ELR (cell line): ENCODE measurements around the gene MYO1C.
"Not testable (repeated sequence)": the region's sequence is repeated elsewhere in the genome, so short reads cannot be mapped to it uniquely, and the experiment has no call there.

Experiments
- DNase-seq: peaks from one replicate; pipeline ENCODE4 v3.0.0-alpha.2; 2015; ENCODE audit warnings: low read depth

The MYO1C gene

GRCh38 chr17:1509290-1509881 lies 16.9 kb upstream of the MYO1C start:
- peak; percentile 52 for DNase-seq

GRCh38 chr17:1508709-1509108 lies 16.2 kb upstream of the MYO1C start:
- not testable (repeated sequence) for DNase-seq

GRCh38 chr17:1506649-1507267 lies 14.3 kb upstream of the MYO1C start:
- DNase-seq: no peak

GRCh38 chr17:1505586-1505985 lies 13.1 kb upstream of the MYO1C start:
- no peak for DNase-seq

- no peak for DNase-seq
These were observed 12.4 kb upstream of the MYO1C start for GRCh38 chr17:1504866-1505265.

- no peak for DNase-seq
These were observed 11.2 kb upstream of the MYO1C start for GRCh38 chr17:1503699-1504098.

- DNase-seq: peak; percentile 57
These were observed 6.4 kb upstream of the MYO1C start for GRCh38 chr17:1498869-1499268.

- peak; percentile 21 for DNase-seq
These were observed 5.7 kb upstream of the MYO1C start for GRCh38 chr17:1498233-1498632.

- no peak for DNase-seq
These were observed 5.3 kb upstream of the MYO1C start for GRCh38 chr17:1497831-1498230.

GRCh38 chr17:1496869-1497268 lies 4.4 kb upstream of the MYO1C start:
- no peak for DNase-seq

- no peak for DNase-seq
These were observed 2.9 kb upstream of the MYO1C start for GRCh38 chr17:1495265-1495989.

GRCh38 chr17:1494736-1495253 lies 2.3 kb upstream of the MYO1C start:
- no peak for DNase-seq

GRCh38 chr17:1494203-1494602 lies 1.7 kb upstream of the MYO1C start:
- DNase-seq: no peak

- no peak for DNase-seq
These were observed 950 bp upstream of the MYO1C start for GRCh38 chr17:1493291-1493980.

- peak; percentile 67 for DNase-seq
These were observed 840 bp downstream of the MYO1C start for GRCh38 chr17:1491443-1492248.

- DNase-seq: peak; percentile 68
These were observed 1.6 kb downstream of the MYO1C start for GRCh38 chr17:1490643-1491442.

- no peak for DNase-seq
These were observed 3.6 kb downstream of the MYO1C start for GRCh38 chr17:1488826-1489270.

- DNase-seq: peak; percentile 92
These were observed 4.3 kb downstream of the MYO1C start for GRCh38 chr17:1487939-1488825.

- DNase-seq: peak; percentile 79
These were observed 5.4 kb downstream of the MYO1C start for GRCh38 chr17:1486802-1487695.
